ENCODE data around the gene CD248. TPM values are rescaled to one million over a fixed set of nuclear protein-coding genes. Genes with fewer than 3 reads are reported as not detected.

The CD248 gene
- total RNA-seq, 1 experiment from 2014 or later: 2.6 TPM

GRCh38 chr11:66289548-66290329 is 27.1 kb downstream of the CD248 start (continued):
- TF ChIP-seq ATF3 (CRISPR knock-in tag; conservative IDR thresholded peaks at IDR 0.05) (no peak), TEAD1 (CRISPR knock-in tag; IDR thresholded peaks at IDR 0.05) (peak; percentile 65; the same call in 1 of the 2 replicates), CREM (CRISPR knock-in tag; IDR thresholded peaks at IDR 0.05) (no peak), FOXK1 (CRISPR knock-in tag; IDR thresholded peaks at IDR 0.05) (no peak), ATF6 (CRISPR knock-in tag; IDR thresholded peaks at IDR 0.05) (no peak), TP53 (CRISPR knock-in tag; IDR thresholded peaks at IDR 0.05) (no peak), NR2C2 (CRISPR knock-in tag; IDR thresholded peaks at IDR 0.05) (no peak), ARID4B (CRISPR knock-in tag; IDR thresholded peaks at IDR 0.05; ENCODE audit: borderline replicate concordance) (peak; percentile 58; the same call in 1 of the 2 replicates), ZNF281 (CRISPR knock-in tag; IDR thresholded peaks at IDR 0.05) (peak; percentile 51; the same call in 1 of the 2 replicates), NR1H2 (CRISPR knock-in tag; IDR thresholded peaks at IDR 0.05) (no peak), PRRX2 (CRISPR knock-in tag; IDR thresholded peaks at IDR 0.05) (0 out of 2 replicates have a peak, but pooled peaks have one; percentile 78), ZBTB43 (CRISPR knock-in tag; IDR thresholded peaks at IDR 0.05) (peak; percentile 79; the same call in 1 of the 2 replicates), MLX (CRISPR knock-in tag; IDR thresholded peaks at IDR 0.05) (0 out of 2 replicates have a peak, but pooled peaks have one; percentile 57), JUN (CRISPR knock-in tag; IDR thresholded peaks at IDR 0.05) (peak; percentile 36; the same call in 1 of the 2 replicates), ZNF425 (CRISPR knock-in tag; conservative IDR thresholded peaks at IDR 0.05) (no peak), EMX1 (CRISPR knock-in tag; IDR thresholded peaks at IDR 0.05) (no peak), ETV6 (CRISPR knock-in tag; IDR thresholded peaks at IDR 0.05) (peak; percentile 78), SMAD4 (CRISPR knock-in tag; IDR thresholded peaks at IDR 0.05) (no peak), NFYB (CRISPR knock-in tag; conservative IDR thresholded peaks at IDR 0.05; ENCODE audit: low read depth) (no peak), TCF7 (CRISPR knock-in tag; IDR thresholded peaks at IDR 0.05; ENCODE audit: low read depth) (peak; percentile 90), MXD4 (CRISPR knock-in tag; IDR thresholded peaks at IDR 0.05; ENCODE audit: borderline replicate concordance) (no peak), FOXJ3 (CRISPR knock-in tag; IDR thresholded peaks at IDR 0.05; ENCODE audit: borderline replicate concordance) (0 out of 2 replicates have a peak, but pooled peaks have one; percentile 48), GABPB1 (CRISPR knock-in tag; IDR thresholded peaks at IDR 0.05) (no peak), NFE2L1 (CRISPR knock-in tag; IDR thresholded peaks at IDR 0.05) (peak; percentile 89; the same call in 1 of the 2 replicates), ESRRA (CRISPR knock-in tag; IDR thresholded peaks at IDR 0.05; ENCODE audit: borderline replicate concordance) (peak; percentile 80)
